Trophoblast cell (in vitro differentiated cells and primary cell): Measurements from ENCODE around the gene ENTHD1.

Source experiments
- DNase-seq, 2 donors: peaks; one replicate each; pipeline ENCODE4 v3.0.0-alpha.2; 2016
- H2AFZ ChIP-seq: 2 replicates; pipeline ENCODE4 v1.6.1; 2013; ENCODE audit warnings: low read length, moderate library complexity, mild to moderate bottlenecking; ENCODE audit not compliant: insufficient read depth, poor library complexity
- H2AK5ac ChIP-seq: 2 replicates; pipeline ENCODE4 v1.6.1; 2013; ENCODE audit warnings: mild to moderate bottlenecking, low read length
- H2BK120ac ChIP-seq: 2 replicates; pipeline ENCODE4 v1.6.1; 2013; ENCODE audit warnings: low read length, mild to moderate bottlenecking, moderate library complexity; ENCODE audit not compliant: insufficient read depth, poor library complexity
- H2BK12ac ChIP-seq: 2 replicates; pipeline ENCODE4 v1.6.1; 2013; ENCODE audit warnings: mild to moderate bottlenecking, low read length, moderate library complexity
- H2BK5ac ChIP-seq: 2 replicates; pipeline ENCODE4 v1.6.1; 2013; ENCODE audit warnings: low read length, low read depth, moderate library complexity, mild to moderate bottlenecking; ENCODE audit not compliant: poor library complexity
- H3K14ac ChIP-seq: 2 replicates; pipeline ENCODE4 v1.6.1; 2013; ENCODE audit warnings: mild to moderate bottlenecking, low read length
- H3K18ac ChIP-seq: 2 replicates; pipeline ENCODE4 v1.6.1; 2013; ENCODE audit warnings: mild to moderate bottlenecking, low read length
- H3K23ac ChIP-seq: 2 replicates; pipeline ENCODE4 v1.6.1; 2013; ENCODE audit warnings: low read length
- H3K27ac ChIP-seq: 2 replicates; pipeline ENCODE4 v1.5.1; 2013; ENCODE audit warnings: low read depth, mild to moderate bottlenecking, inconsistent platforms, low read length, moderate library complexity
- H3K27me3 ChIP-seq: 2 replicates; pipeline ENCODE4 v1.6.1; 2013; ENCODE audit warnings: inconsistent platforms, mild to moderate bottlenecking, low read length, moderate library complexity; ENCODE audit not compliant: insufficient read depth
- H3K36me3 ChIP-seq, 2 experiments: 1 replicate in 1 of 2; 2 replicates in 1 of 2; pipeline ENCODE4 v1.6.1; 2013; ENCODE audit warnings: low read length in 2 of 2, mild to moderate bottlenecking in 2 of 2, moderate library complexity in 1 of 2; ENCODE audit not compliant: insufficient read depth in 2 of 2, control insufficient read depth in 1 of 2
- H3K4ac ChIP-seq: 2 replicates; pipeline ENCODE4 v1.6.1; 2013; ENCODE audit warnings: low read depth, mild to moderate bottlenecking, low read length, moderate library complexity
- H3K4me1 ChIP-seq, 2 experiments: 1 replicate in 1 of 2; 2 replicates in 1 of 2; pipeline ENCODE4 v1.6.1; 2013; ENCODE audit warnings: low read length in 2 of 2, mild to moderate bottlenecking in 2 of 2, moderate library complexity in 1 of 2; ENCODE audit not compliant: insufficient read depth in 2 of 2, control insufficient read depth in 1 of 2
- H3K4me2 ChIP-seq: 2 replicates; pipeline ENCODE4 v1.6.1; 2013; ENCODE audit warnings: inconsistent platforms, mild to moderate bottlenecking, low read length, moderate library complexity
- H3K4me3 ChIP-seq: 2 replicates; pipeline ENCODE4 v1.5.1; 2013; ENCODE audit warnings: mild to moderate bottlenecking, low read depth, low read length, inconsistent platforms
- H3K79me1 ChIP-seq: one replicate; pipeline ENCODE4 v1.6.1; 2013; ENCODE audit warnings: low read length
- H3K79me2 ChIP-seq: 2 replicates; pipeline ENCODE4 v1.6.1; 2013; ENCODE audit warnings: low read length, mild to moderate bottlenecking; ENCODE audit not compliant: control insufficient read depth, insufficient read depth, poor library complexity
- H3K9ac ChIP-seq: 2 replicates; pipeline ENCODE4 v1.6.1; 2013; ENCODE audit warnings: mild to moderate bottlenecking, low read length
- H3K9me3 ChIP-seq: 2 replicates; pipeline ENCODE4 v1.6.1; 2013; ENCODE audit warnings: low read depth, mild to moderate bottlenecking, control low read depth, inconsistent platforms, low read length; ENCODE audit not compliant: insufficient read depth
- H4K12ac ChIP-seq: 2 replicates; pipeline ENCODE4 v1.6.1; 2013; ENCODE audit warnings: low read depth, mild to moderate bottlenecking, low read length, moderate library complexity
- H4K8ac ChIP-seq: 2 replicates; pipeline ENCODE4 v1.6.1; 2013; ENCODE audit warnings: low read depth, mild to moderate bottlenecking, low read length, moderate library complexity
- H4K91ac ChIP-seq: one replicate; pipeline ENCODE4 v1.6.1; 2013; ENCODE audit warnings: low read depth, mild to moderate bottlenecking, low read length, moderate library complexity
- WGBS: extraction: QIAGEN DNeasy Blood & Tissue Kit; methylation state at CpG from one replicate; pipeline ENCODE4 v1.1.7; 2013; ENCODE audit warnings: missing lambda C conversion rate; ENCODE audit not compliant: insufficient read length, insufficient coverage; ENCODE audit errors: extremely low coverage; 5-methylcytosine and 5-hydroxymethylcytosine counted together

ENTHD1 gene

DNA sequence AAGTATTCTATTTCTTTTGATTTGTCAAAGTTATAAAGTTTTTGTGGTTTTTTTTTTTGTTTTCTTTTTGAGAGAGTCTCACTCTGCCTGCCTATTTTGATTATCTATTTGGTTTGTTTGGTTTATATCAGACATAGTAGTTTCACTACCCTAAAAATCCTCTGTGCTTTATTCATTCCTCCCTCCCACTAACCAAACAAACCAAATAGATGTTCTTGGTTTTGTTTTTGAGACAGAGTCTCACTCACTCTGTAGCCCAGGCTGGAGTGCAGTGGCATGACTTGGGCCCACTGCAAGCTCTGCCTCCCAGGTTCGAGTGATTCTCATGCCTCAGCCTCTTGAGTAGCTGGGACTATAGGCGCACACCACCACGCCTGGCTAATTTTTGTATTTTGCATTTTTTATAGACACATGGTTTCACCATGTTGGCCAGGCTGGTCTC is 67.9 kb downstream of the ENTHD1 start:
- no peak overlapping the region for H3K9ac ChIP-seq
- H2AFZ ChIP-seq = no peak overlapping the region
- DNase-seq = no peak
- H3K36me3 ChIP-seq = no peaks in the 10 kb centered on the region
- no peak overlapping the region for H4K91ac ChIP-seq
- no peaks in the 10 kb centered on the region for H3K4me1 ChIP-seq
- no CpG with 5 or more reads among the region's 3 CpGs for WGBS
- H3K18ac ChIP-seq = no peak overlapping the region
- H3K9me3 ChIP-seq = no peaks in the 10 kb centered on the region
- H3K23ac ChIP-seq = no peak overlapping the region
- no peak overlapping the region for H4K12ac ChIP-seq
- no peaks in the 10 kb centered on the region for H3K79me1 ChIP-seq
- no peak overlapping the region for H2BK120ac ChIP-seq
- H3K79me2 ChIP-seq = no peaks in the 10 kb centered on the region
- H2BK5ac ChIP-seq = no peak overlapping the region
- H3K4me3 ChIP-seq = no peak overlapping the region
- no peak overlapping the region for H3K27ac ChIP-seq
- H2BK12ac ChIP-seq = no peak overlapping the region
- no peak overlapping the region for H2AK5ac ChIP-seq
- H3K14ac ChIP-seq = no peak overlapping the region
- H3K4me2 ChIP-seq = no peak overlapping the region
- H3K27me3 ChIP-seq = no peaks in the 10 kb centered on the region
- no peak overlapping the region for H4K8ac ChIP-seq
- H3K4ac ChIP-seq = no peak overlapping the region

DNA sequence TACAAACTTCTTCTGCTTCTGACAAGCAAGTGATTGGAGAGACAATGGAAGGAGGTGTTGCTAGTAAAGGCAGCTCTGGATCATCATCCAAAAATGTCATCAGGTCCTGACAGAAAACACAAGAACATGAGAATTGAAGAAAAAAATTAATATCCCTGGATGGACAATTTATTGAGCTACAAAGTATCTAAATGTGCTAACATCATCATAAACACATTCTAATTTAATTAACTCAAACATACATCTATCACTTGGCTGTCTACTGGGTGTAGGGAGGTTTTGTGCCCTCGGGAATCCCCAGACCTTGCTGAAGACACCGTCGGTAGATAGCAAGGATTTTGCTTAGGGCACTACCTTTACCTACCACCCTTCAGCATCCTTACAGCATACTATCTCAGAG is 72.6 kb downstream of the ENTHD1 start:
- no peak overlapping the region for H2AK5ac ChIP-seq
- no peaks in the 10 kb centered on the region for H3K9me3 ChIP-seq
- no peak overlapping the region for H4K12ac ChIP-seq
- H2AFZ ChIP-seq = no peak overlapping the region
- WGBS = no CpG with 5 or more reads among the region's 3 CpGs
- no peak overlapping the region for H3K9ac ChIP-seq
- H3K27ac ChIP-seq = no peak overlapping the region
- H3K79me2 ChIP-seq = no peaks in the 10 kb centered on the region
- H2BK12ac ChIP-seq = no peak overlapping the region
- DNase-seq = no peak
- no peak overlapping the region for H2BK120ac ChIP-seq
- H3K14ac ChIP-seq = no peak overlapping the region
- no peak overlapping the region for H4K91ac ChIP-seq
- no peak overlapping the region for H3K23ac ChIP-seq
- no peak overlapping the region for H3K4me2 ChIP-seq
- H3K36me3 ChIP-seq = no peaks in the 10 kb centered on the region
- H2BK5ac ChIP-seq = no peak overlapping the region
- no peak overlapping the region for H3K18ac ChIP-seq
- no peaks in the 10 kb centered on the region for H3K79me1 ChIP-seq
- no peaks in the 10 kb centered on the region for H3K4me1 ChIP-seq
- H3K27me3 ChIP-seq = no peaks in the 10 kb centered on the region
- H3K4ac ChIP-seq = no peak overlapping the region
- no peak overlapping the region for H3K4me3 ChIP-seq
- no peak overlapping the region for H4K8ac ChIP-seq

DNA sequence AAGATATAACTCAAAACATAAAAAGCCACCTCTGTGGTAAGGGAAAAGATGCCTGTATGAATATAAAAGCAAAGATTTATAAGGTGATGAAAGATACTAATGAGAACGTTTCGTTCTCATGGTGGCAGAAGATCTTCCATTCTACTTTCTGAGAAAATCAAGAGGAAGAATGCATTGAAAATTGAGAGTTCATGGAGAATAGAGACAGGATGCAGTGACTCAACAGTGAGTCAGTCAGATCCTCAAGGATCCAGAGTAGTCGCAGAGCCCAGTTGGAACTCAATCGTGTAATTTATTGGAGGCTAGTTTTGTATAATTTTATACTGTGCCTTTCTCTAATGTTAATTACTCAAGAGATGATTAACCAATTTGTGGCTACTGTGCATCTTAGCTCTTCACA is 73.3 kb downstream of the ENTHD1 start:
- no CpG with 5 or more reads among the region's 4 CpGs for WGBS
- Histone ChIP-seq H2BK12ac (no peak overlapping the region), H3K4me1 (no peaks in the 10 kb centered on the region), H2AFZ (no peak overlapping the region), H2BK5ac (no peak overlapping the region), H2BK120ac (no peak overlapping the region), H3K14ac (no peak overlapping the region), H4K12ac (no peak overlapping the region), H3K27me3 (no peaks in the 10 kb centered on the region), H3K9me3 (no peaks in the 10 kb centered on the region), H3K36me3 (no peaks in the 10 kb centered on the region), H3K4ac (no peak overlapping the region), H2AK5ac (no peak overlapping the region), H4K91ac (no peak overlapping the region), H3K79me1 (no peaks in the 10 kb centered on the region), H3K27ac (no peak overlapping the region), H4K8ac (no peak overlapping the region), H3K79me2 (no peaks in the 10 kb centered on the region), H3K9ac (no peak overlapping the region), H3K4me3 (no peak overlapping the region), H3K4me2 (no peak overlapping the region), H3K18ac (no peak overlapping the region), H3K23ac (no peak overlapping the region)
- DNase-seq = no peak

DNA sequence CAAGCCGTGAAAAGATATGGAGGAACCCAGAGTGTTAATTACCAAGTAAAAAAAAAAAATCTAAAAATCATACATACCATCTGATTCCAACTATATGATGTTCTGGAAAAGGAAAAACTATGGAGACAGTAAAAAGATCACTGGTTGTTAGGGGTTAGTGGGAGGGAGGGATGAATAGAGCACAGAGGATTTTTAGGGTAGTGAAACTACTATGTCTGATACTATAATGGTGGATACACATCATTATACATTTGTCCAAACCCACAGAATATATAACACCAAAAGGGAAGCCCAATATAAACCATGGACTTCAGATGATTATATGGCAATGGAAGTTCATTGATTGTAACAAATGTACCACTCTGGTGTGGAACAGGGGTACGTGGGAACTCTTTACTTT is 74.1 kb downstream of the ENTHD1 start:
- Histone ChIP-seq H3K79me1 (no peaks in the 10 kb centered on the region), H3K9me3 (no peaks in the 10 kb centered on the region), H4K12ac (no peak overlapping the region), H3K36me3 (no peaks in the 10 kb centered on the region), H3K4ac (no peak overlapping the region), H3K79me2 (no peaks in the 10 kb centered on the region), H4K91ac (no peak overlapping the region), H2BK120ac (no peak overlapping the region), H4K8ac (no peak overlapping the region), H3K4me3 (no peak overlapping the region), H3K27ac (no peak overlapping the region), H2BK12ac (no peak overlapping the region), H3K4me2 (no peak overlapping the region), H3K14ac (no peak overlapping the region), H3K23ac (no peak overlapping the region), H3K4me1 (no peaks in the 10 kb centered on the region), H3K18ac (no peak overlapping the region), H2BK5ac (no peak overlapping the region), H3K27me3 (no peaks in the 10 kb centered on the region), H2AK5ac (no peak overlapping the region), H3K9ac (no peak overlapping the region), H2AFZ (no peak overlapping the region)
- no CpG with 5 or more reads among the region's 2 CpGs for WGBS
- no peak for DNase-seq
